ENCODE measurements around the gene ZNF487. TPM values are rescaled to one million over a fixed set of nuclear protein-coding genes. Genes with fewer than 3 reads are reported as not detected.

ZNF487 gene
- total and polyA plus RNA-seq, 2 of the 13 experiments (the other 11 are each of a cell fraction or from before 2014, with no cell fraction given) = 7.4 to 8.8 TPM

GRCh38 chr10:43396061-43396927 is 40.6 kb upstream of the ZNF487 start (continued):
- TF ChIP-seq, protein P1, sequence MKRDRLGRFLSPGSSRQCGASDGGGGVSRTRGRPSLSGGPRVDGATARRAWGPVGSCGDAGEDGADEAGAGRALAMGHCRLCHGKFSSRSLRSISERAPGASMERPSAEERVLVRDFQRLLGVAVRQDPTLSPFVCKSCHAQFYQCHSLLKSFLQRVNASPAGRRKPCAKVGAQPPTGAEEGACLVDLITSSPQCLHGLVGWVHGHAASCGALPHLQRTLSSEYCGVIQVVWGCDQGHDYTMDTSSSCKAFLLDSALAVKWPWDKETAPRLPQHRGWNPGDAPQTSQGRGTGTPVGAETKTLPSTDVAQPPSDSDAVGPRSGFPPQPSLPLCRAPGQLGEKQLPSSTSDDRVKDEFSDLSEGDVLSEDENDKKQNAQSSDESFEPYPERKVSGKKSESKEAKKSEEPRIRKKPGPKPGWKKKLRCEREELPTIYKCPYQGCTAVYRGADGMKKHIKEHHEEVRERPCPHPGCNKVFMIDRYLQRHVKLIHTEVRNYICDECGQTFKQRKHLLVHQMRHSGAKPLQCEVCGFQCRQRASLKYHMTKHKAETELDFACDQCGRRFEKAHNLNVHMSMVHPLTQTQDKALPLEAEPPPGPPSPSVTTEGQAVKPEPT (CRISPR knock-in tag; IDR thresholded peaks at IDR 0.05; ENCODE audit: low read depth) = 0 out of 2 replicates have a peak, but pooled peaks have one; percentile 29
- peak; percentile 85 for TF ChIP-seq ZFX (CRISPR knock-in tag; IDR thresholded peaks at IDR 0.05; ENCODE audit: low read depth)
- TF ChIP-seq ZNF615 (CRISPR knock-in tag; IDR thresholded peaks at IDR 0.05; ENCODE audit: borderline replicate concordance) = no peak
- TF ChIP-seq, protein P2, sequence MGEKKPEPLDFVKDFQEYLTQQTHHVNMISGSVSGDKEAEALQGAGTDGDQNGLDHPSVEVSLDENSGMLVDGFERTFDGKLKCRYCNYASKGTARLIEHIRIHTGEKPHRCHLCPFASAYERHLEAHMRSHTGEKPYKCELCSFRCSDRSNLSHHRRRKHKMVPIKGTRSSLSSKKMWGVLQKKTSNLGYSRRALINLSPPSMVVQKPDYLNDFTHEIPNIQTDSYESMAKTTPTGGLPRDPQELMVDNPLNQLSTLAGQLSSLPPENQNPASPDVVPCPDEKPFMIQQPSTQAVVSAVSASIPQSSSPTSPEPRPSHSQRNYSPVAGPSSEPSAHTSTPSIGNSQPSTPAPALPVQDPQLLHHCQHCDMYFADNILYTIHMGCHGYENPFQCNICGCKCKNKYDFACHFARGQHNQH (CRISPR knock-in tag; IDR thresholded peaks at IDR 0.05) = no peak
- TF ChIP-seq NFIC (IDR thresholded peaks at IDR 0.05; ENCODE audit: low read length) = 0 out of 2 replicates have a peak, but pooled peaks have one; percentile 11
- no peak; the same call in 1 of the 2 replicates for TF ChIP-seq PCBP1 (IDR thresholded peaks at IDR 0.05; ENCODE audit: borderline replicate concordance, low read depth, low read length)
- TF ChIP-seq THYN1 (CRISPR knock-in tag; IDR thresholded peaks at IDR 0.05; ENCODE audit: borderline replicate concordance, low read depth) = no peak
- TF ChIP-seq, protein P3, sequence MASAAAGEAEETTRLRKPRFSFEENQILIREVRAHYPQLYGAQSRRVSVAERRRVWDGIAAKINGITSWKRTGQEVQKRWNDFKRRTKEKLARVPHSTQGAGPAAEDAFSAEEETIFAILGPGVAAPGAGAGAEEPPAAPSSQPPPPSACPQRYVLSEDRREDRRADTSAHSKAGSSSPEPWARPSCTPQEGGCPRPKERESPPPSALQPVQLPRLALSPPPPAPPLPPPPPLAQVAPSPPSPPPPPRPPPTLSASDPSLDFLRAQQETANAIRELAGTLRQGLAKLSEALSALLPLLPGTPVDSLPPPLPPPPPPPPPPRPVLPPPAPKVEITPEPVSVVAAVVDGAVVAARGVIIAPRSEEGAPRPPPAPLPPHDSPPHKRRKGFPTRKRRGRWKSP (CRISPR knock-in tag; IDR thresholded peaks at IDR 0.05) = 0 out of 2 replicates have a peak, but pooled peaks have one; percentile 62
- TF ChIP-seq, protein P4, sequence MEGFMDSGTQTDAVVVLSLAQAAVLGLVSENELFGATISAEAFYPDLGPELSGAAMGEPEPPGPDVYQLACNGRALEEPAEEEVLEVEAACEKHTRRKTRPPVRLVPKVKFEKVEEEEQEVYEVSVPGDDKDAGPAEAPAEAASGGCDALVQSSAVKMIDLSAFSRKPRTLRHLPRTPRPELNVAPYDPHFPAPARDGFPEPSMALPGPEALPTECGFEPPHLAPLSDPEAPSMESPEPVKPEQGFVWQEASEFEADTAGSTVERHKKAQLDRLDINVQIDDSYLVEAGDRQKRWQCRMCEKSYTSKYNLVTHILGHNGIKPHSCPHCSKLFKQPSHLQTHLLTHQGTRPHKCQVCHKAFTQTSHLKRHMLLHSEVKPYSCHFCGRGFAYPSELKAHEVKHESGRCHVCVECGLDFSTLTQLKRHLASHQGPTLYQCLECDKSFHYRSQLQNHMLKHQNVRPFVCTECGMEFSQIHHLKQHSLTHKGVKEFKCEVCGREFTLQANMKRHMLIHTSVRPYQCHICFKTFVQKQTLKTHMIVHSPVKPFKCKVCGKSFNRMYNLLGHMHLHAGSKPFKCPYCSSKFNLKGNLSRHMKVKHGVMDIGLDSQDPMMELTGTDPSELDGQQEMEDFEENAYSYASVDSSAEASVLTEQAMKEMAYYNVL (CRISPR knock-in tag; IDR thresholded peaks at IDR 0.05; ENCODE audit: borderline replicate concordance) = no peak; the same call in 1 of the 2 replicates
- no peak for TF ChIP-seq ZNF510 (CRISPR knock-in tag; IDR thresholded peaks at IDR 0.05; ENCODE audit: low read depth)
- TF ChIP-seq TOPORS (CRISPR knock-in tag; IDR thresholded peaks at IDR 0.05) = no peak
- no peak for TF ChIP-seq NFE2L2 (IDR thresholded peaks at IDR 0.05; ENCODE audit: low read length)
- TF ChIP-seq YY1 (IDR thresholded peaks at IDR 0.05; ENCODE audit: insufficient read depth, insufficient replicate concordance, low read depth, low read length) = no peak
- TF ChIP-seq TOE1 (CRISPR knock-in tag; IDR thresholded peaks at IDR 0.05) = no peak
- TF ChIP-seq HIVEP1 (CRISPR knock-in tag; IDR thresholded peaks at IDR 0.05) = peak; percentile 36; the same call in 1 of the 2 replicates
- no peak for TF ChIP-seq MBD4 (IDR thresholded peaks at IDR 0.05; ENCODE audit: borderline replicate concordance, low read length)
- TF ChIP-seq CHCHD3 (CRISPR knock-in tag; IDR thresholded peaks at IDR 0.05) = 0 out of 2 replicates have a peak, but pooled peaks have one; percentile 22
- TF ChIP-seq CSRNP2 (CRISPR knock-in tag; conservative IDR thresholded peaks at IDR 0.05; ENCODE audit: low read depth) = no peak; the same call in 1 of the 2 replicates
- TF ChIP-seq, protein P5, sequence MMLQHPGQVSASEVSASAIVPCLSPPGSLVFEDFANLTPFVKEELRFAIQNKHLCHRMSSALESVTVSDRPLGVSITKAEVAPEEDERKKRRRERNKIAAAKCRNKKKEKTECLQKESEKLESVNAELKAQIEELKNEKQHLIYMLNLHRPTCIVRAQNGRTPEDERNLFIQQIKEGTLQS (CRISPR knock-in tag; IDR thresholded peaks at IDR 0.05) = no peak
- no peak for TF ChIP-seq ZSCAN30 (CRISPR knock-in tag; IDR thresholded peaks at IDR 0.05)

Measured in HepG2 (cell line).